Liver (tissue), 3 donors: Measurements from ENCODE around the gene PDE4C.

Experiments used
- ATF3 ChIP-seq: IDR thresholded peaks from 2 replicates; pipeline ENCODE4 v1.6.1; 2016; ENCODE audit warnings: antibody characterized with exemption
- REST ChIP-seq: IDR thresholded peaks from 2 replicates; pipeline ENCODE4 v1.6.1; 2016; ENCODE audit warnings: antibody characterized with exemption, mild to moderate bottlenecking
- TF ChIP-seq, protein P1 (sequence below): fragments of 150-350 bp; IDR thresholded peaks from 2 replicates; pipeline ENCODE4 v1.5.1; 2017; ENCODE audit warnings: improper control_type of control experiment, low read depth, low read length; ENCODE audit not compliant: missing input control
- donor health status: healthy.
- donor health status: healthy.

DNA sequence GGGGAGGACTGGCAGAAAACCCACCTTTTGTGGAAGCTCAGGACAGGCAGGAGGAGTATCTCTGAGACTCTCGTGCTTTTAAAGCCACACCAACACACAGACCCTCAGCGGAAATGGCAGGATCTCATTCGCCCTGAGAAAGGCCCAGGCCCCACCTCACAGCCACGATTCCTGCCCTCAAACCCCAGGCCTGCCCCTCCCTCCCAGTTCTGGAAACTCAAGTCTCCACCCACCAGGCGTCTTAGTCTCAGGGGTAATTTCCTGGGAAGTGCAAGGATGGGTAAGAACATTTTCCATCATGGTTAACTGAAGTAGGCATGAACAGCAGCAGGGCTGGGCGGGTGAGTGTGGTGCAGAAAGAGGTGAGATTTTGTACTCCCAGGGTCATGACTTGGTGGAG lies 8.0 kb upstream of the PDE4C start:
- TF ChIP-seq, protein P1, sequence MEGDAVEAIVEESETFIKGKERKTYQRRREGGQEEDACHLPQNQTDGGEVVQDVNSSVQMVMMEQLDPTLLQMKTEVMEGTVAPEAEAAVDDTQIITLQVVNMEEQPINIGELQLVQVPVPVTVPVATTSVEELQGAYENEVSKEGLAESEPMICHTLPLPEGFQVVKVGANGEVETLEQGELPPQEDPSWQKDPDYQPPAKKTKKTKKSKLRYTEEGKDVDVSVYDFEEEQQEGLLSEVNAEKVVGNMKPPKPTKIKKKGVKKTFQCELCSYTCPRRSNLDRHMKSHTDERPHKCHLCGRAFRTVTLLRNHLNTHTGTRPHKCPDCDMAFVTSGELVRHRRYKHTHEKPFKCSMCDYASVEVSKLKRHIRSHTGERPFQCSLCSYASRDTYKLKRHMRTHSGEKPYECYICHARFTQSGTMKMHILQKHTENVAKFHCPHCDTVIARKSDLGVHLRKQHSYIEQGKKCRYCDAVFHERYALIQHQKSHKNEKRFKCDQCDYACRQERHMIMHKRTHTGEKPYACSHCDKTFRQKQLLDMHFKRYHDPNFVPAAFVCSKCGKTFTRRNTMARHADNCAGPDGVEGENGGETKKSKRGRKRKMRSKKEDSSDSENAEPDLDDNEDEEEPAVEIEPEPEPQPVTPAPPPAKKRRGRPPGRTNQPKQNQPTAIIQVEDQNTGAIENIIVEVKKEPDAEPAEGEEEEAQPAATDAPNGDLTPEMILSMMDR: no peak
- no peak for TF ChIP-seq REST
- TF ChIP-seq ATF3: no peak
